Natural killer cell (primary cell): ENCODE measurements around the gene VAC14. TPM values are rescaled to one million over a fixed set of nuclear protein-coding genes. Genes with fewer than 3 reads are reported as not detected.
"Not testable (repeated sequence)": the region's sequence is repeated elsewhere in the genome, so short reads cannot be mapped to it uniquely, and the experiment has no call there.

Source experiments
- ATAC-seq, 3 donors: fragments of 150-1000 bp in 2 of 3; fragments of 200-7000 bp in 1 of 3; cut with Tn5 transposase; 1 replicate in 1 of 3; 2 replicates in 2 of 3; pipeline ENCODE4 v1.10.0; 2021; ENCODE audit warnings: mild to moderate bottlenecking in 2 of 3, moderate library complexity in 2 of 3
- DNase-seq, 2 donors: peaks; one replicate each; pipeline versions ENCODE4 v3.0.0 to v3.0.0-alpha.2; 2013 to 2021; ENCODE audit warnings: mixed read lengths in 1 of 2
- H3K27ac ChIP-seq: one replicate; pipeline ENCODE4 v1.5.1; 2013; ENCODE audit warnings: mild to moderate bottlenecking, low read length
- H3K27me3 ChIP-seq: one replicate; pipeline ENCODE4 v1.6.1; 2013; ENCODE audit warnings: low read length; ENCODE audit not compliant: control insufficient read depth, insufficient read depth
- H3K36me3 ChIP-seq: one replicate; pipeline ENCODE4 v1.6.1; 2013; ENCODE audit warnings: low read length; ENCODE audit not compliant: control insufficient read depth, insufficient read depth
- H3K4me1 ChIP-seq: one replicate; pipeline ENCODE4 v1.6.1; 2013; ENCODE audit warnings: low read length; ENCODE audit not compliant: control insufficient read depth, insufficient read depth
- H3K4me3 ChIP-seq: one replicate; pipeline ENCODE4 v1.5.1; 2013; ENCODE audit warnings: low read length
- H3K9me3 ChIP-seq: one replicate; pipeline ENCODE4 v1.6.1; 2013; ENCODE audit warnings: low read length; ENCODE audit not compliant: control insufficient read depth, insufficient read depth
- H3K27ac Mint-ChIP-seq, 2 donors: one replicate each; pipeline ENCODE4 v1.8.0; 2022; ENCODE audit warnings: mild to moderate bottlenecking in 2 of 2, mixed read lengths in 2 of 2, moderate library complexity in 1 of 2
- H3K27me3 Mint-ChIP-seq, 2 donors: one replicate each; pipeline ENCODE4 v1.8.0; 2022; ENCODE audit warnings: low read depth in 2 of 2, mixed read lengths in 2 of 2
- H3K36me3 Mint-ChIP-seq: one replicate; pipeline ENCODE4 v1.8.0; 2022; ENCODE audit warnings: mixed read lengths
- H3K4me1 Mint-ChIP-seq, 2 donors: one replicate each; pipeline ENCODE4 v1.8.0; 2022; ENCODE audit warnings: mixed read lengths in 2 of 2
- H3K4me3 Mint-ChIP-seq: one replicate; pipeline ENCODE4 v1.8.0; 2022; ENCODE audit warnings: mild to moderate bottlenecking, moderate library complexity, mixed read lengths
- H3K9me3 Mint-ChIP-seq, 2 donors: one replicate each; pipeline ENCODE4 v1.8.0; 2022; ENCODE audit warnings: mixed read lengths in 2 of 2
- WGBS: methylation state at CpG from one replicate; pipeline ENCODE4 v1.1.7; 2013; ENCODE audit warnings: missing lambda C conversion rate; ENCODE audit not compliant: insufficient coverage; 5-methylcytosine and 5-hydroxymethylcytosine counted together
- intact Hi-C: fragments of 100-400 bp; cut with micrococcal nuclease; formaldehyde crosslinking; loops from one replicate; pipeline ENCODE4 v1.14.2; 2022
- total RNA-seq, 4 donors: library from RNA; stranded (reverse); fragments of 120-200 nt in 1 of 4; gene quantifications; one replicate each; pipeline versions ENCODE4 v1.2.3 to v1.2.4, GENCODE V29; 2013 to 2022
- TF ChIP-seq, protein P1 (sequence below): fragments of 200-600 bp; IDR thresholded peaks from one replicate; pipeline ENCODE4 v1.8.0; 2022; ENCODE audit warnings: antibody characterized with exemption

The VAC14 gene
- 10 to 100 TPM; 33.9 to 45.6 (median 43.4) TPM for total RNA-seq
- 31.9 TPM for total RNA-seq (2013)

DNA sequence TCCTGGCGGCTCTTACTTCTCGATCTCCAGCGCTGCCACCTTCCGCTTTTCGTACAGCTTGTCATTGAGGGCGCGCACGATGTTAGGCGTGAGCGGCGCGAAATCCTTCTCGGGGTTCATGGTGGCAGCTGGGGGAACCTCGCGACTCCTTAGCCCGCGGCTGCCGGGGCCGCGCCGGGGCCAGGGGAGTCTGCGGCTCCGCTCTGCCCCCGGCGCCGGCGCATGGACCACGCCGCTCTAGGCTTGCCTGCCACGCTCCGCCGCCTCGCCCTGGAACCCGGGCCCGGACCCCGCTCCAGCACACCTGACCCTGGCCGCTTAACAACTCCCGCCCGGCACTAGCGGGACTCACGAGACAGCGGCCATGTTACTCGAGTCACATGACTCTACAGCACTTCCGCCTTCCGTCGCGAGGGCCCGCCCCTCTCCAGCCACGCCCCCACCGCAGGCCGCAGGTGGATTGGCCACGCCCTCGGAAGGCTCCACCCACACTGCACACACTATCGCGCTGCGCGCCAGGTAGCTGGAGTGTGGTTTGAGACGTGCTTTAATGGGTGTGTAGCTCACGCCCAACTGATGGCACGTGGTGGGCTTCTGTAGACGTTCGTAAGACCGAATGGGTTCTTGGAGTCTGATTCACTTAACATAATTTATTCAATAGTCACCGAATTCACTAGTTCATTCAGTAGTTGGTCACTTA is at the start of gene VAC14:
VAC14 (minus strand) TSS at position 378 of the 700 bp plus-strand sequence; CDS start at position 120, 258 bp downstream.
- peaks cover 5 to 6% of the 10 kb centered on the region in 2 donors for H3K27me3 Mint-ChIP-seq
- Histone ChIP-seq H3K4me1 (peaks cover 13% of the 10 kb centered on the region), H3K36me3 (peaks cover 5% of the 10 kb centered on the region), H3K9me3 (no peaks in the 10 kb centered on the region), H3K27me3 (no peaks in the 10 kb centered on the region), H3K27ac (peak within 1 kb of the TSS; percentile 51), H3K4me3 (peak within 1 kb of the TSS; percentile 73)
- no peaks in the 10 kb centered on the region for H3K36me3 Mint-ChIP-seq
- H3K4me3 Mint-ChIP-seq = peak within 1 kb of the TSS; percentile 93
- no peaks in the 10 kb centered on the region for H3K9me3 Mint-ChIP-seq
- WGBS = under 1% methylated on average over 60 of the region's 64 CpGs
- peaks cover 31 to 33% of the 10 kb centered on the region in 2 donors for H3K4me1 Mint-ChIP-seq
- ATAC-seq = peak; percentile 94 to 98 (median 95)
- DNase-seq = peak; percentile 92 to 98
- peak within 1 kb of the TSS; percentile 82 to 91 for H3K27ac Mint-ChIP-seq
- intact Hi-C loops = no loop called here
- TF ChIP-seq, protein P1, sequence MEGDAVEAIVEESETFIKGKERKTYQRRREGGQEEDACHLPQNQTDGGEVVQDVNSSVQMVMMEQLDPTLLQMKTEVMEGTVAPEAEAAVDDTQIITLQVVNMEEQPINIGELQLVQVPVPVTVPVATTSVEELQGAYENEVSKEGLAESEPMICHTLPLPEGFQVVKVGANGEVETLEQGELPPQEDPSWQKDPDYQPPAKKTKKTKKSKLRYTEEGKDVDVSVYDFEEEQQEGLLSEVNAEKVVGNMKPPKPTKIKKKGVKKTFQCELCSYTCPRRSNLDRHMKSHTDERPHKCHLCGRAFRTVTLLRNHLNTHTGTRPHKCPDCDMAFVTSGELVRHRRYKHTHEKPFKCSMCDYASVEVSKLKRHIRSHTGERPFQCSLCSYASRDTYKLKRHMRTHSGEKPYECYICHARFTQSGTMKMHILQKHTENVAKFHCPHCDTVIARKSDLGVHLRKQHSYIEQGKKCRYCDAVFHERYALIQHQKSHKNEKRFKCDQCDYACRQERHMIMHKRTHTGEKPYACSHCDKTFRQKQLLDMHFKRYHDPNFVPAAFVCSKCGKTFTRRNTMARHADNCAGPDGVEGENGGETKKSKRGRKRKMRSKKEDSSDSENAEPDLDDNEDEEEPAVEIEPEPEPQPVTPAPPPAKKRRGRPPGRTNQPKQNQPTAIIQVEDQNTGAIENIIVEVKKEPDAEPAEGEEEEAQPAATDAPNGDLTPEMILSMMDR = no peak

DNA sequence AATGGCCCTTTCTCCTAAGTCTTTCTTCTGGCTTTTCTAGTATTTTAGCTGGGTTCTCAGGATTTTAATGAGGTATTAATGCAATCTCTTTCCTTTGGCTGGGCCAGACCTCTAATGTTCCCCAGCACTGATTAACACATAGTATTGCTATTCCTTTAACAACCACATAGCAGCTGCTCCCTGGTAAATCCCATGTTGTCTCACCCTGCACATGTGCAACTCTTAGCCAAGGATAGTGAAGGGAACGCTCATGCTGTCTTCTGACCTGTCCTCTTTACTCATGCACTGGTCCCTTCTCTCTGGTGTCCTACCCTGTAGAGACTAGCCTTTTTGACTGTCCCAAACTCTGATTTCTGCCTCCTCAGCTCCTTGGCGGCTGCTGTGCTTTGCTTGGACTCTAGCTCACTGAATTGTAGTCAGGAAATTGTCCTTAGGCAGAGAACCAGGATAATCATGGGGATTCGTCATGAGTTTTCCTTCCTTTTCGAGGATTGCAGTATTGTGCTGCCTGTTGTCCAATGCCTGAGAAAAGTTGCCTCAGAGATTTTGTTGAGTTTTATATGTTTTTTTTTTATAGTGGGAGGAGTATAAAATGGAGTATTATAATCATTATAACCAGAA is 22.6 kb upstream of the VAC14 start:
- not testable (repeated sequence) for H3K4me3 Mint-ChIP-seq

DNA sequence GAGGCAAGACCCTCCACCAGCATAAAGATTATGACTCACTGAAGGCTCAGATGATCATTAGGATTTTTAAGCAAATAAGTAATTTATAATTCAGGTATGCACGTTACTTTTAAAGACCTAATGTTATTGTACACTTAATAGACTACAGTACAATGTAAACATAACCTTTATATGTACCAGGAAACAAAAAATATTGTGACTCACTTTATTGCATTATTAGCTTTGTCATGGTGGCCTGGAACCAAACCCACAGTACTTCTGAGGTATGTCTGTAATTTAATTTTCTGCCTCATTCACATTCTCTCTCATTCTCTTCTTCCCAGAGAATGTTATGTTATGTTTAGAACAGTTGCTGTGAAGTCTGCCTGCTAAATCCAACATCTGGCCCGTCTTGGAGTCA is 21.8 kb upstream of the VAC14 start:
- H3K9me3 Mint-ChIP-seq, H3K27me3 Mint-ChIP-seq, H3K36me3 Mint-ChIP-seq, H3K27ac ChIP-seq, H3K36me3 ChIP-seq, H3K9me3 ChIP-seq, H3K27me3 ChIP-seq, intact Hi-C loops, ATAC-seq, H3K4me3 ChIP-seq, H3K4me1 Mint-ChIP-seq, DNase-seq, H3K4me1 ChIP-seq, H3K4me3 Mint-ChIP-seq, H3K27ac Mint-ChIP-seq: not testable (repeated sequence)
- WGBS = no CpG with 5 or more reads among the region's 2 CpGs

More for the DNA sequence above, 22.6 kb upstream of the VAC14 start:
- intact Hi-C loops, H3K36me3 ChIP-seq, H3K9me3 ChIP-seq, H3K4me1 Mint-ChIP-seq, H3K27me3 ChIP-seq, H3K4me1 ChIP-seq, H3K36me3 Mint-ChIP-seq, H3K27ac ChIP-seq, H3K27me3 Mint-ChIP-seq, ATAC-seq, DNase-seq, H3K9me3 Mint-ChIP-seq, H3K27ac Mint-ChIP-seq, H3K4me3 ChIP-seq: not testable (repeated sequence)
- no CpG with 5 or more reads among the region's 4 CpGs for WGBS

DNA sequence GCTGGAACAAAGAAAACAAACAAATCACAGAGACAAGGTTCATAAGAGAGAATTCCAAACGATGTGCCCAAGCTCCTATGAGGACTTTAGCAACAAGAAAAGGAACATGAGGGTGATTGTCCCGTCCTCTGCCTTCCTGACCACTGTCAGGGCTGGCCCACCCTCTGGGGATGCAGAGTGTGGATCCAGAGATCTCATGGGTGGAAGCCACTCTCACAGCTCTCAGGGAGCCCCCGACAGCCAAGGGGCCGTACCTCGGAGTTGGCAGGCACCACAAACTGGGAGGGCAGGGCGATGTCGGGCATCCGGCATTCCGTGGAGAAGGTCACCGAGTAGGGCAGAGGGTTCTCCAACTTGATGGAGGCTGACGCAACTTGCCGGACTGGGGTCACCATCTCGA is 17.1 kb upstream of the VAC14 start:
- H3K4me3 ChIP-seq, H3K27me3 Mint-ChIP-seq, H3K4me1 ChIP-seq, H3K27ac ChIP-seq, intact Hi-C loops, H3K36me3 ChIP-seq, H3K4me1 Mint-ChIP-seq, DNase-seq, H3K36me3 Mint-ChIP-seq, H3K4me3 Mint-ChIP-seq, H3K9me3 ChIP-seq, H3K27ac Mint-ChIP-seq, ATAC-seq, H3K9me3 Mint-ChIP-seq, H3K27me3 ChIP-seq: not testable (repeated sequence)
- whole genome bisulfite sequencing = 90% methylated on average over 3 of the region's 13 CpGs
